ENCODE measurements around the gene UBXN6.

UBXN6 gene

GRCh38 chr19:4437103-4437502, 20.5 kb downstream of the UBXN6 start:
- no peaks in the 10 kb centered on the region for H3K4me1 ChIP-seq (ENCODE audit: control insufficient read depth, insufficient read depth, low read length)
- H3K27ac ChIP-seq (ENCODE audit: insufficient read depth, low read depth, low read length, poor library complexity, severe bottlenecking) = no peak overlapping the region
- H3K9me3 ChIP-seq (ENCODE audit: control insufficient read depth, low read length) = no peaks in the 10 kb centered on the region
- WGBS, 2 experiments = 95 to 97% methylated on average over 10 of the region's 10 CpGs
- no peaks in the 10 kb centered on the region for H3K27me3 ChIP-seq (ENCODE audit: control insufficient read depth, insufficient read depth, low read length, poor library complexity, severe bottlenecking)
- H3K36me3 ChIP-seq (ENCODE audit: control insufficient read depth, insufficient read depth, low read length) = peaks cover 58% of the 10 kb centered on the region
- H3K4me3 ChIP-seq (ENCODE audit: insufficient read depth, low read depth, low read length) = no peak overlapping the region

DNA sequence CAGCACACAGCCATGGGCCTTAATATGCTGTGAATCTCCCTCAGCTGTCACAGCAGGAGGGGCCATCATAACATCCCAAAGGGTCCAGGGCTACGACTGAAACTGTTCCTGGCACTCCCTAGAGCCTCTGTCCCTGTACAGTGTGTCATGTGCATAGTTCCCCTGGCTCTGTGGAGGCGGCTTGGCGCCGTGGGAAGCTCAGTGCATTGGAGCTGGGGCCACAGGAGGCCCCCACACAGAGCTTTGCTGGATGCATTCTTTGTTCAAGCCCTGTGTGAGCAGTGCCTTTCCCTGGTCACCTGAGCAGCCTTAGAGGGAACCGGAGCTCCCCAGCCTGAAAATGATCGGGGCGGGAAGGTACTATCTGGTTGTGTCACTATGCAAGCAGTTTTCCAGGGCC, 21.4 kb downstream of the UBXN6 start:
- H3K4me3 ChIP-seq (ENCODE audit: insufficient read depth, low read depth, low read length) = no peak overlapping the region
- no peaks in the 10 kb centered on the region for H3K9me3 ChIP-seq (ENCODE audit: control insufficient read depth, low read length)
- no peak overlapping the region for H3K27ac ChIP-seq (ENCODE audit: insufficient read depth, low read depth, low read length, poor library complexity, severe bottlenecking)
- peaks cover 67% of the 10 kb centered on the region for H3K36me3 ChIP-seq (ENCODE audit: control insufficient read depth, insufficient read depth, low read length)
- 95 to 96% methylated on average over 7 of the region's 7 CpGs for WGBS, 2 experiments
- H3K4me1 ChIP-seq (ENCODE audit: control insufficient read depth, insufficient read depth, low read length) = no peaks in the 10 kb centered on the region
- no peaks in the 10 kb centered on the region for H3K27me3 ChIP-seq (ENCODE audit: control insufficient read depth, insufficient read depth, low read length, poor library complexity, severe bottlenecking)

GRCh38 chr19:4434391-4434790, 23.2 kb downstream of the UBXN6 start:
- Histone ChIP-seq H3K27ac (ENCODE audit: insufficient read depth, low read depth, low read length, poor library complexity, severe bottlenecking) (no peak overlapping the region), H3K27me3 (ENCODE audit: control insufficient read depth, insufficient read depth, low read length, poor library complexity, severe bottlenecking) (no peaks in the 10 kb centered on the region), H3K4me1 (ENCODE audit: control insufficient read depth, insufficient read depth, low read length) (no peaks in the 10 kb centered on the region), H3K36me3 (ENCODE audit: control insufficient read depth, insufficient read depth, low read length) (peaks cover 83% of the 10 kb centered on the region), H3K9me3 (ENCODE audit: control insufficient read depth, low read length) (no peaks in the 10 kb centered on the region), H3K4me3 (ENCODE audit: insufficient read depth, low read depth, low read length) (no peak overlapping the region)
- WGBS, 2 experiments = 95 to 97% methylated on average over 9 of the region's 9 CpGs

GRCh38 chr19:4432918-4433506, 24.6 kb downstream of the UBXN6 start:
- Histone ChIP-seq H3K27me3 (ENCODE audit: control insufficient read depth, insufficient read depth, low read length, poor library complexity, severe bottlenecking) (no peaks in the 10 kb centered on the region), H3K27ac (ENCODE audit: insufficient read depth, low read depth, low read length, poor library complexity, severe bottlenecking) (no peak overlapping the region), H3K4me3 (ENCODE audit: insufficient read depth, low read depth, low read length) (no peak overlapping the region), H3K4me1 (ENCODE audit: control insufficient read depth, insufficient read depth, low read length) (no peaks in the 10 kb centered on the region), H3K36me3 (ENCODE audit: control insufficient read depth, insufficient read depth, low read length) (peaks cover 86% of the 10 kb centered on the region), H3K9me3 (ENCODE audit: control insufficient read depth, low read length) (no peaks in the 10 kb centered on the region)
- 94% methylated on average over 28 of the region's 28 CpGs for WGBS, 2 experiments

DNA sequence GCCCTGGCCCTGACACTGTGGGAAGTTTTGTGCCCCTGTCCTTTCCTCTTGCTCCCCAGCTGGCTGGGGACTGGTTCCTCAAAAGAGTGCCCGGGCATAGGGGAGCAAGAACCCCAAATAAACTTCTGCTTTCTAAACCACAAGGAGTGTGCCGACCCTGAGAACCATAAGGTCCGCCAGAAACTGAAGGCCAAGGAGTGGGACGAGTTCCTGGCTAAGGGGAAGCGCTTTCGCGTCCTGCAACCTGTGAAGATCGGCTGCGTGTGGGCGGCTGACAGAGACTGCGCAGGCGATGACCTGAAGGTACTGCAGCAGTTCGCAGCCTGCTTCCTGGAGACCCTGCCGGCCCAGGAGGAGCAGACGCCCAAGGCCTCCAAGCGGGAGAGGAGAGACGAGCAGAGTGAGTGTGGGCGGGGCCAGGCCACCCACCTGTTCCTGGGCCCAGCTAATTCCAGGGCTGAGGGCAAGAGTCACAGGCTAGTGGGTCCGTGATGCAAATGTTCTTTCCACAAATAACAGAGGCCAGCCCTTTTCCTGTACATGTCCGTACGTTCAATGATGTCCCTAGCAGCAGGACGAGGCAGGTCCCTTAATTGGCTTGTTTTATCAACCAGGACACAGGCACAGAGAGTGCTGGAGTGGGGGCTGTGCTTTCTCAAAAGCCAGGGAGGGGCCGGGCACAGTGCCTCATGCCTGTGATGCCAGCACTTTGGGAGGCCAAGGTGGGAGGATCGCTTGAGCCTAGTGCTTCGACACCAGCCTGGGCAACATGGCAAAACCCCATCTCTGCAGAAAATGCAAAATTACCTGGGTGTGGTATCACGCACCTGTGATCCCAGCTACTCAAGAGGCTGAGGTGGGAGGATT, 25.6 kb downstream of the UBXN6 start:
- H3K36me3 ChIP-seq (ENCODE audit: control insufficient read depth, insufficient read depth, low read length) = peaks cover 83% of the 10 kb centered on the region

DNA sequence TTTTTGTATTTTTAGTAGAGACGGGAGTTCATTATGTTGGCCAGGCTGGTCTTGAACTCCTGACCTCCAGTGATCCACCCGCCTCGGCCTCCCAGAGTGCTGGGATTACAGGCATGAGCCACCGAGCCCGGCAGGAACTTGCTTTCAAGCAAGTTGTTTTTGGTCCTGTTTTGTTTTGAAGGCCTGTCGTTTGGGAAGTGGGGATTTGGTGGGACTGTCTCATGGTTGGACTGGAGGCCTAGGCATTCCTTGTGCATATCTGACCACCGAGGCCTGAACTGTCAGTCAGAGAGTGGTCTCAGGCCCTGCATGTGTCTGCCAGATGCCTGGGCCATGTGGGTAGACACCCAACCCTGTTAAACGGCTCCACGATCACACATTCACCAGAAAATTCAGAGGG, 26.3 kb downstream of the UBXN6 start:
- no peaks in the 10 kb centered on the region for H3K4me1 ChIP-seq (ENCODE audit: control insufficient read depth, insufficient read depth, low read length)
- no peaks in the 10 kb centered on the region for H3K9me3 ChIP-seq (ENCODE audit: control insufficient read depth, low read length)
- peaks cover 77% of the 10 kb centered on the region for H3K36me3 ChIP-seq (ENCODE audit: control insufficient read depth, insufficient read depth, low read length)
- no peaks in the 10 kb centered on the region for H3K27me3 ChIP-seq (ENCODE audit: control insufficient read depth, insufficient read depth, low read length, poor library complexity, severe bottlenecking)
- H3K27ac ChIP-seq (ENCODE audit: insufficient read depth, low read depth, low read length, poor library complexity, severe bottlenecking) = no peak overlapping the region
- 95 to 96% methylated on average over 9 of the region's 9 CpGs for WGBS, 2 experiments
- H3K4me3 ChIP-seq (ENCODE audit: insufficient read depth, low read depth, low read length) = no peak overlapping the region

More for the DNA sequence above, 25.6 kb downstream of the UBXN6 start:
- no peaks in the 10 kb centered on the region for H3K4me1 ChIP-seq (ENCODE audit: control insufficient read depth, insufficient read depth, low read length)
- H3K4me3 ChIP-seq (ENCODE audit: insufficient read depth, low read depth, low read length) = no peak overlapping the region
- H3K9me3 ChIP-seq (ENCODE audit: control insufficient read depth, low read length) = no peaks in the 10 kb centered on the region
- no peaks in the 10 kb centered on the region for H3K27me3 ChIP-seq (ENCODE audit: control insufficient read depth, insufficient read depth, low read length, poor library complexity, severe bottlenecking)
- H3K27ac ChIP-seq (ENCODE audit: insufficient read depth, low read depth, low read length, poor library complexity, severe bottlenecking) = no peak overlapping the region
- 92 to 93% methylated on average over 26 of the region's 26 CpGs for WGBS, 2 experiments

DNA sequence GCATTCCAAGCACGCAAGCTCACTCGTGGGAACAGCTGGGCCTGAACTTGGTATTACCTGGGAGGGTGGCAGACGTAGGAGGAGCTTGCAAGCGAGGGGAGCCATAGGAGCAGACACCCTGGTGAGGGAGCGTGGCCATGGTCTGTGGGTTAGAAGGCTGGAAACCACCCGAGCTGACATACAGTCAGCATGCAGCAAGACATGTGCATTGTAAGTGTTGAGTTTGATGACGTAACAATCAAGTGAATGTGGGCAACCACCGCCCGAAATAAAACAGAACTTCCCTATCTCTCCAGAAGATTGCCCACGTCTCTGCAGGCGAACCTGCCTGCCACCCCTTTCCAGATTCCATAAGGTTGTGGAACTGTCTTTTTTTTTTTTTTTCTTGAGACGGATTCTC, 26.8 kb downstream of the UBXN6 start:
- Histone ChIP-seq H3K27me3 (ENCODE audit: control insufficient read depth, insufficient read depth, low read length, poor library complexity, severe bottlenecking) (no peaks in the 10 kb centered on the region), H3K4me1 (ENCODE audit: control insufficient read depth, insufficient read depth, low read length) (no peaks in the 10 kb centered on the region), H3K4me3 (ENCODE audit: insufficient read depth, low read depth, low read length) (no peak overlapping the region), H3K27ac (ENCODE audit: insufficient read depth, low read depth, low read length, poor library complexity, severe bottlenecking) (no peak overlapping the region), H3K9me3 (ENCODE audit: control insufficient read depth, low read length) (no peaks in the 10 kb centered on the region), H3K36me3 (ENCODE audit: control insufficient read depth, insufficient read depth, low read length) (peaks cover 74% of the 10 kb centered on the region)
- WGBS, 2 experiments = 95 to 97% methylated on average over 12 of the region's 12 CpGs

DNA sequence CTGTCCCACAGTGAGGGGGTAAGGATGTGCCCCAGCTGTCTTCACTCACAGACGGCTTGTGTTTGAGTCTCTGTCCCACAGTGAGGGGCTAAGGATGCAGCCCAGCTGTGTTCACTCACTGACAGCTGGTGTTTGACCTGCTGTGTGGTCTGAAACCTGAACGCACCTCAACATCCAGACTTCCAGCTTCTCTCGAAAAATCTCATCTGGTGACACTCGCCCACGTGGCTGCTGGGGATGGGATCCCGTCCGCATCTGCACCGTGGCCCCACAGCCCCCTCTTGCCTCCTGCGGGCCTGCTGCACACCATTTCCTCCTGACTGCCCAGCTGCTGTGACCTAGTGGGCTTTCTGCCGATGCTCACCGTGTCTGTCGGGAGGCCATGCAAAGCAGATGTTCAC, 27.8 kb downstream of the UBXN6 start:
- H3K4me3 ChIP-seq (ENCODE audit: insufficient read depth, low read depth, low read length) = no peak overlapping the region
- no peaks in the 10 kb centered on the region for H3K9me3 ChIP-seq (ENCODE audit: control insufficient read depth, low read length)
- H3K27ac ChIP-seq (ENCODE audit: insufficient read depth, low read depth, low read length, poor library complexity, severe bottlenecking) = no peak overlapping the region
- no peaks in the 10 kb centered on the region for H3K27me3 ChIP-seq (ENCODE audit: control insufficient read depth, insufficient read depth, low read length, poor library complexity, severe bottlenecking)
- H3K4me1 ChIP-seq (ENCODE audit: control insufficient read depth, insufficient read depth, low read length) = no peaks in the 10 kb centered on the region
- WGBS, 2 experiments = 95 to 96% methylated on average over 12 of the region's 12 CpGs
- H3K36me3 ChIP-seq (ENCODE audit: control insufficient read depth, insufficient read depth, low read length) = peaks cover 75% of the 10 kb centered on the region

DNA sequence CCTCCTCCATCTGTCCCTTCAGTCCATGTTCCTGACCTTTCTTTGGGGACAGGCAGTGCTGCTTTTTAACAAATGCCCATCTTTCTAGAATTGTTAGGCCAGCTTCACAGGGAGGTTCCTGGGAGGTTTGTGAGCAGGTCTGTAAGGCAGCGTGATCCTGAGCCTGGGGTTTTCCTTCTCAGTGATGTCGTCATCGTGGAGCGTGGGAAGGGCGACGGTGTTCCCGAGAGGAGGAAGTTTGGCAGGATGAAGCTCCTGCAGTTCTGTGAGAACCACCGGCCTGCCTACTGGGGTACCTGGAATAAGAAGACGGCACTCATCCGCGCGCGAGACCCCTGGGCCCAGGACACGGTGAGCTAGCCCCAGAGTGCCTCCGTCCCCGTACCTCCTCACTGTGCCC, 28.3 kb downstream of the UBXN6 start:
- Histone ChIP-seq H3K4me3 (ENCODE audit: insufficient read depth, low read depth, low read length) (no peak overlapping the region), H3K9me3 (ENCODE audit: control insufficient read depth, low read length) (no peaks in the 10 kb centered on the region), H3K4me1 (ENCODE audit: control insufficient read depth, insufficient read depth, low read length) (no peaks in the 10 kb centered on the region), H3K36me3 (ENCODE audit: control insufficient read depth, insufficient read depth, low read length) (peaks cover 74% of the 10 kb centered on the region), H3K27ac (ENCODE audit: insufficient read depth, low read depth, low read length, poor library complexity, severe bottlenecking) (no peak overlapping the region), H3K27me3 (ENCODE audit: control insufficient read depth, insufficient read depth, low read length, poor library complexity, severe bottlenecking) (no peaks in the 10 kb centered on the region)
- 95 to 96% methylated on average over 16 of the region's 16 CpGs for WGBS, 2 experiments

- 95 to 96% methylated on average over 20 of the region's 20 CpGs for WGBS, 2 experiments
- H3K4me3 ChIP-seq (ENCODE audit: insufficient read depth, low read depth, low read length) = no peak overlapping the region
- peaks cover 74% of the 10 kb centered on the region for H3K36me3 ChIP-seq (ENCODE audit: control insufficient read depth, insufficient read depth, low read length)
- no peaks in the 10 kb centered on the region for H3K27me3 ChIP-seq (ENCODE audit: control insufficient read depth, insufficient read depth, low read length, poor library complexity, severe bottlenecking)
- H3K4me1 ChIP-seq (ENCODE audit: control insufficient read depth, insufficient read depth, low read length) = no peaks in the 10 kb centered on the region
- H3K9me3 ChIP-seq (ENCODE audit: control insufficient read depth, low read length) = no peaks in the 10 kb centered on the region
- H3K27ac ChIP-seq (ENCODE audit: insufficient read depth, low read depth, low read length, poor library complexity, severe bottlenecking) = no peak overlapping the region
Observed at GRCh38 chr19:4428326-4428975, 29.1 kb downstream of the UBXN6 start.
